ENCODE results near the gene TMEM272. TPM values are rescaled to one million over a fixed set of nuclear protein-coding genes. Genes with fewer than 3 reads are reported as not detected.

The TMEM272 gene
- total and polyA plus RNA-seq, 7 donors: under 0.01 to 0.28 TPM; not detected in 5

GRCh38 chr13:51782026-51782710, 62.8 kb downstream of the TMEM272 start:
- H3K4me1 ChIP-seq: peaks cover 0 to 20% (median 18%) of the 10 kb centered on the region in 4 donors
- no peak for TF ChIP-seq CTCF (IDR thresholded peaks at IDR 0.05)
- no peak for TF ChIP-seq POLR2A (IDR thresholded peaks at IDR 0.05)
- no peak for TF ChIP-seq POLR2AphosphoS5 (IDR thresholded peaks at IDR 0.05)
- TF ChIP-seq EP300 (IDR thresholded peaks at IDR 0.05): no peak
- 63 to 85% methylated on average over 15 of the region's 15 CpGs for WGBS, 2 donors
- no peaks in the 10 kb centered on the region for H3K27me3 ChIP-seq
- H3K27ac ChIP-seq: no peak overlapping the region
- intact Hi-C loops (cut with DNase I): no loop called here
- no peaks in the 10 kb centered on the region for H3K36me3 ChIP-seq
- no peak for DNase-seq
- H3K4me3 ChIP-seq: no peak overlapping the region
- no peaks in the 10 kb centered on the region for H3K9me3 ChIP-seq

GRCh38 chr13:51781246-51782022, 63.5 kb downstream of the TMEM272 start:
- 83% methylated on average over 15 of the region's 15 CpGs for WGBS, 2 donors
- H3K27me3 ChIP-seq: no peaks in the 10 kb centered on the region
- intact Hi-C loops (cut with DNase I): no loop called here
- H3K9me3 ChIP-seq: no peaks in the 10 kb centered on the region
- no peaks in the 10 kb centered on the region for H3K36me3 ChIP-seq
- TF ChIP-seq POLR2A (IDR thresholded peaks at IDR 0.05): no peak
- no peak for TF ChIP-seq POLR2AphosphoS5 (IDR thresholded peaks at IDR 0.05)
- H3K4me1 ChIP-seq: peaks cover 0 to 13% (median 12%) of the 10 kb centered on the region in 4 donors
- DNase-seq: no peak
- no peak overlapping the region for H3K27ac ChIP-seq
- H3K4me3 ChIP-seq: no peak overlapping the region

- H3K4me1 ChIP-seq: no peaks in the 10 kb centered on the region
- no peak overlapping the region for H3K27ac ChIP-seq
- H3K9me3 ChIP-seq: no peaks in the 10 kb centered on the region
- 79 to 88% methylated on average over 3 of the region's 3 CpGs for WGBS, 2 donors
- H3K4me3 ChIP-seq: no peak overlapping the region
- H3K36me3 ChIP-seq: no peaks in the 10 kb centered on the region
- H3K27me3 ChIP-seq: no peaks in the 10 kb centered on the region
- no peak for DNase-seq
- TF ChIP-seq CTCF (IDR thresholded peaks at IDR 0.05): no peak
- no peak for TF ChIP-seq EP300 (IDR thresholded peaks at IDR 0.05)
- TF ChIP-seq POLR2AphosphoS5 (IDR thresholded peaks at IDR 0.05): no peak
- no peak for TF ChIP-seq POLR2A (IDR thresholded peaks at IDR 0.05)
- intact Hi-C loops (cut with DNase I): no loop called here
Observed at GRCh38 chr13:51780099-51780498, 64.9 kb downstream of the TMEM272 start.

- Histone ChIP-seq H3K9me3 (no peaks in the 10 kb centered on the region), H3K36me3 (no peaks in the 10 kb centered on the region), H3K4me1 (no peaks in the 10 kb centered on the region), H3K4me3 (no peak overlapping the region), H3K27me3 (no peaks in the 10 kb centered on the region), H3K27ac (no peak overlapping the region)
- intact Hi-C loops (cut with DNase I): no loop called here
- TF ChIP-seq CTCF (IDR thresholded peaks at IDR 0.05) (no peak), POLR2AphosphoS5 (IDR thresholded peaks at IDR 0.05) (no peak), EP300 (IDR thresholded peaks at IDR 0.05) (no peak), POLR2A (IDR thresholded peaks at IDR 0.05) (no peak)
- DNase-seq: no peak
- 56 to 86% methylated on average over 11 of the region's 11 CpGs for WGBS, 2 donors
Observed at GRCh38 chr13:51778392-51778791, 66.6 kb downstream of the TMEM272 start.

- H3K4me3 ChIP-seq: no peak overlapping the region
- no peaks in the 10 kb centered on the region for H3K27me3 ChIP-seq
- H3K27ac ChIP-seq: no peak overlapping the region
- no peak for TF ChIP-seq POLR2A (IDR thresholded peaks at IDR 0.05)
- TF ChIP-seq CTCF (IDR thresholded peaks at IDR 0.05): no peak
- TF ChIP-seq POLR2AphosphoS5 (IDR thresholded peaks at IDR 0.05): no peak
- TF ChIP-seq EP300 (IDR thresholded peaks at IDR 0.05): no peak
- H3K4me1 ChIP-seq: no peaks in the 10 kb centered on the region
- intact Hi-C loops (cut with DNase I): no loop called here
- H3K36me3 ChIP-seq: no peaks in the 10 kb centered on the region
- 80 to 90% methylated on average over 9 of the region's 9 CpGs for WGBS, 2 donors
- DNase-seq: no peak
- H3K9me3 ChIP-seq: no peaks in the 10 kb centered on the region
Observed at GRCh38 chr13:51777921-51778320, 67.1 kb downstream of the TMEM272 start.
